DOHH2 (cell line): ENCODE results near the gene TCF12.

Experiments used
- H3F3A ChIP-seq: fragments of 200-600 bp; sonication (generic), shearing (Covaris generic); 2 replicates; pipeline ENCODE4 v1.6.0; 2016; ENCODE audit warnings: antibody characterized with exemption, mild to moderate bottlenecking; ENCODE audit not compliant: control insufficient read depth, insufficient read depth
- H3K27ac ChIP-seq: fragments of 200-600 bp; sonication (generic); 2 replicates; pipeline ENCODE4 v1.5.1; 2014; ENCODE audit warnings: low read depth, mild to moderate bottlenecking, low read length, moderate library complexity
- H3K27me3 ChIP-seq: fragments of 200-600 bp; sonication (generic); 2 replicates; pipeline ENCODE4 v1.6.1; 2014; ENCODE audit warnings: mild to moderate bottlenecking, low read length, mixed read lengths; ENCODE audit not compliant: control insufficient read depth
- H3K36me3 ChIP-seq: fragments of 200-600 bp; sonication (generic); 2 replicates; pipeline ENCODE4 v1.6.1; 2014; ENCODE audit warnings: mild to moderate bottlenecking, low read length, moderate library complexity, mixed read lengths; ENCODE audit not compliant: control insufficient read depth
- H3K4me1 ChIP-seq: fragments of 200-600 bp; sonication (generic); 2 replicates; pipeline ENCODE4 v1.6.1; 2014; ENCODE audit warnings: mild to moderate bottlenecking, low read length, mixed read lengths; ENCODE audit not compliant: control insufficient read depth
- H3K4me2 ChIP-seq: fragments of 200-600 bp; sonication (generic); 2 replicates; pipeline ENCODE4 v1.6.0; 2014; ENCODE audit warnings: mild to moderate bottlenecking, low read length, moderate library complexity
- H3K4me3 ChIP-seq: fragments of 200-600 bp; sonication (generic); 2 replicates; pipeline ENCODE4 v1.5.1; 2014; ENCODE audit warnings: mild to moderate bottlenecking, low read length, mixed read lengths
- H3K79me2 ChIP-seq: fragments of 200-600 bp; sonication (generic); 2 replicates; pipeline ENCODE4 v1.6.1; 2014; ENCODE audit warnings: mild to moderate bottlenecking, low read length, mixed read lengths; ENCODE audit not compliant: control insufficient read depth
- H3K9me2 ChIP-seq: fragments of 200-600 bp; sonication (generic); replicated peaks from 2 replicates; pipeline ENCODE4 v1.6.1; 2014; ENCODE audit warnings: mild to moderate bottlenecking, low read length, mixed read lengths; ENCODE audit not compliant: control insufficient read depth
- H3K9me3 ChIP-seq: fragments of 200-600 bp; sonication (generic); 2 replicates; pipeline ENCODE4 v1.6.1; 2014; ENCODE audit warnings: antibody characterized with exemption, low read length, mixed read lengths; ENCODE audit not compliant: control insufficient read depth, insufficient read depth
- H4K20me1 ChIP-seq: fragments of 200-600 bp; sonication (generic); 2 replicates; pipeline ENCODE4 v1.6.0; 2014; ENCODE audit warnings: low read depth, mild to moderate bottlenecking, antibody characterized with exemption, low read length, moderate library complexity; ENCODE audit not compliant: control insufficient read depth, insufficient read depth
- CTCF ChIP-seq: fragments of 200-600 bp; sonication (generic); IDR thresholded peaks from one replicate; pipeline ENCODE4 v1.5.1; 2014; ENCODE audit warnings: antibody characterized with exemption, mild to moderate bottlenecking, low read depth, low read length; ENCODE audit not compliant: poor library complexity, severe bottlenecking
- EZH2phosphoT487 ChIP-seq: fragments of 200-600 bp; sonication (generic); IDR thresholded peaks from 2 replicates; pipeline ENCODE4 v1.6.1; 2017; ENCODE audit warnings: borderline replicate concordance, mild to moderate bottlenecking, antibody characterized with exemption, low read length, moderate library complexity, mixed read lengths

The TCF12 gene

GRCh38 chr15:57124036-57124435 lies 205.6 kb downstream of the TCF12 start:
- H3K79me2 ChIP-seq = no peaks in the 10 kb centered on the region; the same call in 1 of the 2 replicates
- no peaks in the 10 kb centered on the region for H3K9me2 ChIP-seq
- no peaks in the 10 kb centered on the region for H3K9me3 ChIP-seq
- H3K27ac ChIP-seq = no peak overlapping the region
- no peaks in the 10 kb centered on the region for H3K27me3 ChIP-seq
- no peaks in the 10 kb centered on the region for H3F3A ChIP-seq
- no peak overlapping the region for H3K4me2 ChIP-seq
- H4K20me1 ChIP-seq = no peaks in the 10 kb centered on the region
- H3K4me1 ChIP-seq = peaks cover 7% of the 10 kb centered on the region; the same call in 1 of the 2 replicates
- TF ChIP-seq CTCF (no peak), EZH2phosphoT487 (no peak)
- peaks cover 5% of the 10 kb centered on the region for H3K36me3 ChIP-seq
- H3K4me3 ChIP-seq = no peak overlapping the region

DNA sequence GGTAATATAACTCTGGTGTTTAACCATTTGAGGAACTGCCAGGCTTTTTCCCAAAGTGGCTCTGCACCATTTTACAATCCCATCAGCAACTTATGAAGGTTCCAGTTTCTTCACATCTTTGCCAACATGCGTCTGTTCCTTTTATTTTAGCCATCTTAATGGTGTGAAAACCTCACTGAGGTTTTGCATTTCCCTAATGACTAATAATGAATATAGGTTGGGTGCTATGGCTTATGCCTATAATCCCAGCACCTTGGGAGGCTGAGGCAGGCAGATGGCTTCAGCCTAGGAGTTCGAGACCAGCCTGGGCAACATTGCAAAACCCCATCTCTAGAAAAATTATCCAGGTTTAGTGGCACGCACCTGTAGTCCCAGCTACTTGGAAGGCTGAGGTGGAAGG lies 210.6 kb downstream of the TCF12 start:
- no peak overlapping the region for H3K4me2 ChIP-seq
- H4K20me1 ChIP-seq = no peaks in the 10 kb centered on the region
- no peaks in the 10 kb centered on the region; the same call in 1 of the 2 replicates for H3F3A ChIP-seq
- H3K9me2 ChIP-seq = no peaks in the 10 kb centered on the region
- no peak overlapping the region for H3K4me3 ChIP-seq
- no peak overlapping the region for H3K27ac ChIP-seq
- no peaks in the 10 kb centered on the region for H3K9me3 ChIP-seq
- TF ChIP-seq EZH2phosphoT487 (no peak), CTCF (no peak)
- H3K79me2 ChIP-seq = peaks cover 5% of the 10 kb centered on the region
- peaks cover 4% of the 10 kb centered on the region for H3K36me3 ChIP-seq
- H3K4me1 ChIP-seq = peaks cover 15% of the 10 kb centered on the region
- H3K27me3 ChIP-seq = no peaks in the 10 kb centered on the region

GRCh38 chr15:57130956-57131355 lies 212.5 kb downstream of the TCF12 start:
- H3K4me2 ChIP-seq = no peak overlapping the region

More at GRCh38 chr15:57130956-57131355, 212.5 kb downstream of the TCF12 start:
- Histone ChIP-seq H3K4me3 (no peak overlapping the region), H3F3A (no peaks in the 10 kb centered on the region; the same call in 1 of the 2 replicates), H3K4me1 (peaks cover 24% of the 10 kb centered on the region), H3K9me2 (no peaks in the 10 kb centered on the region), H3K27me3 (no peaks in the 10 kb centered on the region), H3K27ac (no peak overlapping the region), H4K20me1 (no peaks in the 10 kb centered on the region), H3K36me3 (no peaks in the 10 kb centered on the region; the same call in 1 of the 2 replicates), H3K9me3 (no peaks in the 10 kb centered on the region), H3K79me2 (peaks cover 8% of the 10 kb centered on the region)
- TF ChIP-seq CTCF = no peak
- TF ChIP-seq EZH2phosphoT487 = no peak
